PC-3 (cell line): ENCODE measurements around the gene MICU1. TPM values are rescaled to one million over a fixed set of nuclear protein-coding genes. Genes with fewer than 3 reads are reported as not detected.

Experiments used
- ATAC-seq: fragments of 200-7000 bp; cut with Tn5 transposase; 2 replicates; pipeline ENCODE4 v1.9.1; 2020; ENCODE audit warnings: mild to moderate bottlenecking, moderate library complexity
- BruUV-seq: library from RNA; stranded (reverse); fragments of 400-500 nt; replicated peaks from 2 replicates; lab custom pipeline; 2021; lab: Mats Ljungman, UMichigan
- CTCF ChIA-PET: fragments of 300-600 bp; sonication (Branson Sonifier 250); formaldehyde crosslinking; loops from one replicate; lab custom pipeline; 2022; ENCODE audit warnings: antibody characterized with exemption; lab: Charles Lee
- POLR2A ChIA-PET: fragments of 300-600 bp; sonication (Branson Sonifier 250); formaldehyde crosslinking; loops from one replicate; lab custom pipeline; 2022; ENCODE audit warnings: antibody characterized with exemption; ENCODE audit not compliant: unreplicated experiment; lab: Charles Lee
- DNase-seq: peaks from one replicate; pipeline ENCODE4 v3.0.0-alpha.2; 2015
- H2AFZ ChIP-seq: fragments of 300-600 bp; sonication (generic); 2 replicates; pipeline ENCODE4 v1.6.0; 2016; ENCODE audit warnings: antibody characterized with exemption, low read length
- H3F3A ChIP-seq: fragments of 300-600 bp; sonication (generic); one replicate; pipeline ENCODE4 v1.6.0; 2017; ENCODE audit warnings: antibody characterized with exemption, low read length, control low read depth, mild to moderate bottlenecking; ENCODE audit not compliant: unreplicated experiment
- H3K27ac ChIP-seq: fragments of 300-600 bp; sonication (generic); 2 replicates; pipeline ENCODE4 v1.5.1; 2016; ENCODE audit warnings: mild to moderate bottlenecking, low read length
- H3K27me3 ChIP-seq: fragments of 300-600 bp; sonication (generic); 2 replicates; pipeline ENCODE4 v1.6.1; 2016; ENCODE audit warnings: low read length, mixed read lengths
- H3K36me3 ChIP-seq: fragments of 300-600 bp; sonication (generic); 2 replicates; pipeline ENCODE4 v1.6.1; 2016; ENCODE audit warnings: low read depth, mixed run types, low read length, mixed read lengths
- H3K4me1 ChIP-seq: fragments of 300-600 bp; sonication (generic); 2 replicates; pipeline ENCODE4 v1.5.1; 2016; ENCODE audit warnings: low read length; ENCODE audit not compliant: insufficient read depth
- H3K4me2 ChIP-seq: fragments of 300-600 bp; sonication (generic); 2 replicates; pipeline ENCODE4 v1.6.0; 2016; ENCODE audit warnings: low read length
- H3K4me3 ChIP-seq: fragments of 300-600 bp; sonication (generic); 2 replicates; pipeline ENCODE4 v1.5.1; 2016; ENCODE audit warnings: mild to moderate bottlenecking, low read length, mixed read lengths
- H3K79me2 ChIP-seq: fragments of 300-600 bp; sonication (generic); 2 replicates; pipeline ENCODE4 v1.6.1; 2017; ENCODE audit warnings: low read length, mixed read lengths
- H3K9ac ChIP-seq: fragments of 300-600 bp; sonication (generic); 2 replicates; pipeline ENCODE4 v1.6.0; 2016; ENCODE audit warnings: mild to moderate bottlenecking, low read length
- H3K9me2 ChIP-seq: fragments of 300-600 bp; sonication (generic); replicated peaks from 2 replicates; pipeline ENCODE4 v1.6.1; 2016; ENCODE audit warnings: mixed run types, low read length, mixed read lengths
- H3K9me3 ChIP-seq: fragments of 300-600 bp; sonication (generic); 2 replicates; pipeline ENCODE4 v1.6.1; 2016; ENCODE audit warnings: low read length, mixed read lengths
- H4K20me1 ChIP-seq: fragments of 300-600 bp; sonication (generic); 2 replicates; pipeline ENCODE4 v1.6.1; 2016; ENCODE audit warnings: low read length, mixed read lengths
- CTCF ChIP-seq: fragments of 300-600 bp; sonication (generic); conservative IDR thresholded peaks from 2 replicates; pipeline ENCODE4 v1.5.1; 2017; ENCODE audit warnings: antibody characterized with exemption, low read depth, mild to moderate bottlenecking, low read length
- EZH2 ChIP-seq: fragments of 300-600 bp; sonication (generic); IDR thresholded peaks from one replicate; pipeline ENCODE4 v1.6.1; 2017; ENCODE audit warnings: antibody characterized with exemption, mild to moderate bottlenecking, low read length; ENCODE audit not compliant: unreplicated experiment
- EZH2phosphoT487 ChIP-seq: fragments of 300-600 bp; sonication (generic); IDR thresholded peaks from 2 replicates; pipeline ENCODE4 v1.6.1; 2018; ENCODE audit warnings: mild to moderate bottlenecking, antibody characterized with exemption, low read length, borderline replicate concordance
- intact Hi-C: fragments of 100-400 bp; cut with micrococcal nuclease; formaldehyde crosslinking; loops from 2 replicates; pipeline ENCODE4 v1.9.0; 2023
- total RNA-seq: library from RNA; depleted of rRNA; stranded (reverse); fragments of >200 nt; gene quantifications from 2 replicates; pipeline ENCODE4 v1.2.3, GENCODE V29; 2014

The MICU1 gene
- total RNA-seq, 1 experiment from 2014 or later: 19.8 TPM

GRCh38 chr10:72334825-72335393 lies 291.0 kb downstream of the MICU1 start:
- BruUV-seq: no TSS peak
- H3F3A ChIP-seq: no peaks in the 10 kb centered on the region
- H3K9ac ChIP-seq: no peak overlapping the region
- DNase-seq: no peak
- no peaks in the 10 kb centered on the region for H3K9me2 ChIP-seq
- intact Hi-C loops: no loop called here
- H3K36me3 ChIP-seq: peaks cover 6% of the 10 kb centered on the region; the same call in 1 of the 2 replicates
- ATAC-seq: no peak
- ChIA-PET CTCF (no interaction called here), POLR2A (no interaction called here)
- H3K79me2 ChIP-seq: no peaks in the 10 kb centered on the region
- no peak overlapping the region for H3K27ac ChIP-seq
- no peak overlapping the region for H3K4me2 ChIP-seq
- H3K4me1 ChIP-seq: peaks cover 15% of the 10 kb centered on the region
- no peak overlapping the region for H2AFZ ChIP-seq
- H3K4me3 ChIP-seq: no peak overlapping the region
- no peaks in the 10 kb centered on the region for H3K9me3 ChIP-seq
- no peaks in the 10 kb centered on the region for H4K20me1 ChIP-seq
- no peaks in the 10 kb centered on the region for H3K27me3 ChIP-seq
- TF ChIP-seq EZH2 (no peak), CTCF (no peak), EZH2phosphoT487 (no peak)

GRCh38 chr10:72334196-72334824 lies 291.6 kb downstream of the MICU1 start:
- CTCF ChIA-PET: no interaction called here

More at GRCh38 chr10:72334196-72334824, 291.6 kb downstream of the MICU1 start:
- no peak overlapping the region for H2AFZ ChIP-seq
- H3K36me3 ChIP-seq: peaks cover 6% of the 10 kb centered on the region; the same call in 1 of the 2 replicates
- no peaks in the 10 kb centered on the region for H3F3A ChIP-seq
- H3K27me3 ChIP-seq: no peaks in the 10 kb centered on the region
- intact Hi-C loops: no loop called here
- H3K9me2 ChIP-seq: no peaks in the 10 kb centered on the region
- no peak for DNase-seq
- no peak overlapping the region for H3K4me2 ChIP-seq
- no peak overlapping the region for H3K4me3 ChIP-seq
- POLR2A ChIA-PET: no interaction called here
- no peaks in the 10 kb centered on the region for H4K20me1 ChIP-seq
- BruUV-seq: no TSS peak
- peaks cover 15% of the 10 kb centered on the region for H3K4me1 ChIP-seq
- H3K9ac ChIP-seq: no peak overlapping the region
- TF ChIP-seq EZH2 (no peak), CTCF (no peak), EZH2phosphoT487 (no peak)
- ATAC-seq: no peak
- H3K79me2 ChIP-seq: no peaks in the 10 kb centered on the region
- H3K27ac ChIP-seq: no peak overlapping the region
- no peaks in the 10 kb centered on the region for H3K9me3 ChIP-seq
